Skeletal muscle cell (primary cell): ENCODE measurements around the gene ALX1.
"Not testable (repeated sequence)": the region's sequence is repeated elsewhere in the genome, so short reads cannot be mapped to it uniquely, and the experiment has no call there.

ENCODE experiments used
- DNase-seq: peaks from one replicate; pipeline ENCODE4 v3.0.0-alpha.2; 2010; ENCODE audit warnings: low read depth
- H3K4me3 ChIP-seq: 2 replicates; pipeline ENCODE4 v1.5.1; 2011; ENCODE audit warnings: low read depth, mild to moderate bottlenecking, control low read depth, low read length, moderate library complexity

Gene ALX1

GRCh38 chr12:85283560-85283959, 3.5 kb downstream of the ALX1 start:
- DNase-seq: no peak
- no peak overlapping the region for H3K4me3 ChIP-seq

GRCh38 chr12:85296362-85296761, 16.3 kb downstream of the ALX1 start:
- no peak for DNase-seq
- no peak overlapping the region for H3K4me3 ChIP-seq

GRCh38 chr12:85299053-85299452, 19.0 kb downstream of the ALX1 start:
- DNase-seq: no peak

GRCh38 chr12:85301051-85301450, 21.0 kb downstream of the ALX1 start:
- DNase-seq: no peak
- no peak overlapping the region for H3K4me3 ChIP-seq

More at GRCh38 chr12:85299053-85299452, 19.0 kb downstream of the ALX1 start:
- no peak overlapping the region for H3K4me3 ChIP-seq

- DNase-seq: no peak
- H3K4me3 ChIP-seq: no peak overlapping the region
Measured at GRCh38 chr12:85308374-85308773, 28.4 kb downstream of the ALX1 start.

GRCh38 chr12:85309125-85309566, 29.1 kb downstream of the ALX1 start:
- no peak overlapping the region for H3K4me3 ChIP-seq
- no peak for DNase-seq

- no peak for DNase-seq
- no peak overlapping the region for H3K4me3 ChIP-seq
Measured at GRCh38 chr12:85310025-85310424, 30.0 kb downstream of the ALX1 start.

- DNase-seq: no peak
- no peak overlapping the region for H3K4me3 ChIP-seq
Measured at GRCh38 chr12:85310456-85311076, 30.5 kb downstream of the ALX1 start.

GRCh38 chr12:85317866-85318636, 38.0 kb downstream of the ALX1 start:
- not testable (repeated sequence) for H3K4me3 ChIP-seq, DNase-seq

GRCh38 chr12:85322715-85323114, 42.7 kb downstream of the ALX1 start:
- DNase-seq: no peak
- no peak overlapping the region for H3K4me3 ChIP-seq

- H3K4me3 ChIP-seq: no peak overlapping the region
- DNase-seq: no peak
Measured at GRCh38 chr12:85325442-85325841, 45.4 kb downstream of the ALX1 start.

- no peak for DNase-seq
- H3K4me3 ChIP-seq: no peak overlapping the region
Measured at GRCh38 chr12:85329913-85330312, 49.9 kb downstream of the ALX1 start.

- H3K4me3 ChIP-seq: no peak overlapping the region
- DNase-seq: no peak
Measured at GRCh38 chr12:85348779-85349178, 68.8 kb downstream of the ALX1 start.

GRCh38 chr12:85350356-85350755, 70.3 kb downstream of the ALX1 start:
- no peak for DNase-seq
- no peak overlapping the region for H3K4me3 ChIP-seq
